Retinal pigment epithelial cell (primary cell): ENCODE results near the gene ADAD2.

Experiments used
- DNase-seq: peaks from one replicate; pipeline ENCODE4 v3.0.0-alpha.2; 2010; ENCODE audit warnings: low read depth
- H3K4me3 ChIP-seq: 2 replicates; pipeline ENCODE4 v1.5.1; 2011; ENCODE audit warnings: mild to moderate bottlenecking, low read length, control low read depth, moderate library complexity
- TF ChIP-seq, protein P1 (sequence below): conservative IDR thresholded peaks from 2 replicates; pipeline ENCODE4 v1.5.1; 2011; ENCODE audit warnings: low read depth, low read length, control low read depth, inconsistent platforms

The ADAD2 gene

DNA sequence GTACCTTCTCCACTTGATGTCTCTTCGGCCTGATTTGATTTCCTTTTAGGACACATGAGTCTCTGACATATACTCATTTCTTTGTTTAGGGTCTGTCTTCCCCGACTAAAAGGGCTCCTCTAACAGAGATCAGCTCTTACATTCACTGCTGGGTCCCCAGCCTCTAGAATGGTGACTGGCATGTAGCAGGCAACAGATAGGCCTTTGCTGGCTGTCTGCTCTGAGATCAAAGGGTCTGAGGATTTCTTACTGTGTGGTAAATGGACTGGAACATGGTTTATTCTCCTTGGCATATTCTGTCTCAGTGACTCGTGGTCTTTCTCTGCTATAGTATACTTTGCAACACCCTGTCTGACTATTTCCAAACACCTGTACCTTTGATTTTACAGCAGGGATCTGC is 29.2 kb upstream of the ADAD2 start:
- TF ChIP-seq, protein P1, sequence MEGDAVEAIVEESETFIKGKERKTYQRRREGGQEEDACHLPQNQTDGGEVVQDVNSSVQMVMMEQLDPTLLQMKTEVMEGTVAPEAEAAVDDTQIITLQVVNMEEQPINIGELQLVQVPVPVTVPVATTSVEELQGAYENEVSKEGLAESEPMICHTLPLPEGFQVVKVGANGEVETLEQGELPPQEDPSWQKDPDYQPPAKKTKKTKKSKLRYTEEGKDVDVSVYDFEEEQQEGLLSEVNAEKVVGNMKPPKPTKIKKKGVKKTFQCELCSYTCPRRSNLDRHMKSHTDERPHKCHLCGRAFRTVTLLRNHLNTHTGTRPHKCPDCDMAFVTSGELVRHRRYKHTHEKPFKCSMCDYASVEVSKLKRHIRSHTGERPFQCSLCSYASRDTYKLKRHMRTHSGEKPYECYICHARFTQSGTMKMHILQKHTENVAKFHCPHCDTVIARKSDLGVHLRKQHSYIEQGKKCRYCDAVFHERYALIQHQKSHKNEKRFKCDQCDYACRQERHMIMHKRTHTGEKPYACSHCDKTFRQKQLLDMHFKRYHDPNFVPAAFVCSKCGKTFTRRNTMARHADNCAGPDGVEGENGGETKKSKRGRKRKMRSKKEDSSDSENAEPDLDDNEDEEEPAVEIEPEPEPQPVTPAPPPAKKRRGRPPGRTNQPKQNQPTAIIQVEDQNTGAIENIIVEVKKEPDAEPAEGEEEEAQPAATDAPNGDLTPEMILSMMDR: no peak
- H3K4me3 ChIP-seq: no peak overlapping the region
- no peak for DNase-seq

DNA sequence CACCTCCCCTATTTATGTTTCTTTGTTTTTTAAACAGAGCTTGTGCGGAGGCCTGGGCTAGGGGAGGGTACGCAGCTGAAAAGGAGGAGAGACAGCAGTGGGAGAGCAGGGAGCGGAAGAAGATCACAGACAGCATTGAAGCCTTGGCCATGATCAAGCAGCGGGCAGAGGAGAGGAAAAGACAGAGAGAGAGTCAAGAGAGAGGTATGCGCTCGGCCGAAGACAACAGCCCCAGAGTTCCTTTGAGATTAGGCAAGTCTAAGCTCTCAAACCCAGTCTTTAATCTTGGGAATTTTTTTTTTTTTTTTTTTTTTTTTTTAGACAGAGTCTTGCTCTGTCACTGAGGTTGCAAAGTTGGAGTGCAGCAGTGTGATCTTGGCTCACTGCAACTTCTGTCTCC is 25.2 kb upstream of the ADAD2 start:
- no peak for DNase-seq
- H3K4me3 ChIP-seq: no peak overlapping the region
- TF ChIP-seq, protein P1: no peak

DNA sequence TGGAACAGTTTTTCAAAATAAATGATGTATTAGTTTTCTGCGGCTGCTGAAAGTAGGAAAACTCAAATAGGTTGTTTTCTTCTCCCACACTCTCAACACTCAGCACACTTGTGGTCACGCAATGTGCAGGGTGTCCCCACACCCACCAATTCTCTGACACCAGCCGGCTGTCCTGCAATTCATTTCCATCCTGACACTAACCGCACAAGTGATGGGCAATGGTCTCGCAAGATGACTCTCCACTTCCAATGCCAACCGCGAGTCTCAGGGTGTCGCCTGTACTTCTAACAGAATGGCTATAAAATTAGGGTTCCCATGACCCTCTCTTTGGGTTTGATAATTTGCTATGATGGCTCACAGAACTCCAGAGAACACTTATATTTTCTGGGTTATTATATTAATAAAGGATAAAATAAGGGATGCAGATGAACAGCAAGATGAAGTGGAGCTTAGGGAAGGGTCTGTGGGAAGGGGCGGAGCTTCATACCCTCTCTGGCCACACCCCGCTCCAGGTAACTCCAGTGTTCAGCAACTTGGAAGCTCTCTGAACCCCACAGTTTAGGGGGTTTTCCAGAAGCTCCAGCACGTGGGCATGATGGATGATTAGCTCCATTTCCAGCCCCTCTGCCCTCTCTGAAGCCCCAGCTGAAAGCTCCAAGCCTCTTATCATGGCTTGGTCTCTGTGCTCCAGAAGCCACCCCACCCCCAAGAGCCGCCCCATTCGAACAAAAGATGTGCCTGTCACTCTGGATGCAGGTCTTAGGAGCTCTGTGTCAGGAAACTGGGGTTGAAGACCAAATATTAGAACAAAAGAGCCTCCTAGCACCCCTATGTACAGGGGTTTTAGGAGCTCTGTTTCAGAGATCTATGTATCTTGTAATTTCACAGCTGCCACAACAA is 23.9 kb upstream of the ADAD2 start:
- no peak for DNase-seq
- TF ChIP-seq, protein P1: no peak
- no peak overlapping the region for H3K4me3 ChIP-seq

DNA sequence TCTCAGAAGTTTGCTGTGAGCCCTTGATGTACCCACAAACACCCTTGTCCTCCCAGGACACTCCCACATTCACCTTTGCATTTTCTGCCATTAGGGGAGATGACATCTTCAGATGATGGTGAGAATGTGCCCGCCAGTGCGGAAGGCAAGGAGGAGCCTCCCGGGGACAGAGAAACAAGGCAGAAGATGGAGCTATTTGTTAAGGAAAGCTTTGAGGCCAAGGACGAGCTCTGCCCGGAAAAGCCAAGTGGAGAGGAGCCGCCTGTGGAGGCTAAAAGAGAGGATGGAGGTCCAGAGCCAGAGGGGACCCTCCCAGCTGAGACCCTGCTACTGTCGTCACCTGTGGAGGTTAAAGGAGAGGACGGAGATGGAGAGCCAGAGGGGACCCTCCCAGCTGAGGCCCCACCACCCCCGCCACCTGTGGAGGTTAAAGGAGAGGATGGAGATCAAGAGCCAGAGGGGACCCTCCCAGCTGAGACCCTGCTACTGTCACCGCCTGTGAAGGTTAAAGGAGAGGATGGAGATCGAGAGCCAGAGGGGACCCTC is 21.1 kb upstream of the ADAD2 start:
- no peak overlapping the region for H3K4me3 ChIP-seq
- TF ChIP-seq, protein P1: no peak
- DNase-seq: no peak

DNA sequence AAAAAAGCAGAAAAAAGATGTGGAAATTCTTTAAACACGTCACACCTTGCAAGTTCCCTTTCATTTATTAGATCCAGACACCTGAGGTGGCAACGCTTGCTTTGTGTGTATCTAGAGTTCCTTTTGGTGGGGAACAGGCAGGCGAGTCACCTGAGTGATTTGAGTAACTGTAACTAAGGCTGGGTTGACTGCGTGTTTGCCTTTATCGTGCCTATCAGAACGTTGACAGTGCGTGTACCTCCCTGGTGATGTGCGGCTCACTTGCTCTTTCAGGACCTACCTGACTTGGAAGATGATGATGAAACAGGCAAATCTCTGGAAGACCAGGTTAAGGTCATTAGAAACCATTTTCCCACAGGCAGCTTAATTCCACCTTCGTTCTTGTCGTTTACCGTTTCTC is 16.6 kb upstream of the ADAD2 start:
- no peak for DNase-seq
- no peak overlapping the region for H3K4me3 ChIP-seq
- TF ChIP-seq, protein P1: no peak

DNA sequence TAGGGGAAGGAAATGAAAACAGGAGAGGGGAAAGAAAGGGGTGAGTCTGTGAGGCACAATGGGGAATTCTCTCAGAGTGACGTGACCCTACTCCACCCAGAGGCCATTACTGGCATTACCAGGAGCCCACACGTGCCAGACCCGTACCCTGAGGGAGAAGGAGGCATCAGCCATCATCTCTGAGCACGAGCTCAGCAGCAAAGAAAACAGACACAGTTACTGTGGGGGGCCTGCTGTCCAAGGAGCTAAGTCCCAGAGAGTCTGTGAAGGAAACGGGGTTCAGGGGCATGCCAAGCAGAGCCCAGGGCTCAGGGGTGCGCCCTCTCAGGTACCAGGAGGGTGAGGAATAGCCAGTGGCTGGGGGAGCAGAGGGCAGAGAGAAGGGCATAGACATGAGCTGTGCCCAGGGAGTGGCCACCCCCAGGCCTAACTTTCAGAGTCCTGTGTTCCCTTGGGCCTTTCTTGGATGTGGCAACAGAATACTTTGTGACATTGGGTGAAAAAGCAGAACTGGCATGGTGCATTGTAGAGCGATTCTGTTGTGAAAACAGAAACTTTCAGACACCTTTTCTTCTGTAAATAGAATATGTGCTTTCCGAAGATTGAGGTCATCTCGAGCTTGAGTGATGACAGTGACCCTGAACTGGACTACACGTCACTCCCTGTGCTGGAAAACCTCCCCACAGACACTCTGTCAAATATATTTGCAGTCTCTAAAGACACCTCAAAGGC is 15.4 kb upstream of the ADAD2 start:
- no peak overlapping the region for H3K4me3 ChIP-seq
- TF ChIP-seq, protein P1: peak; percentile 89
- no peak for DNase-seq
